Pons (tissue), 1 donor: ENCODE data around the gene MMRN1.

Experiments
- DNase-seq: peaks from one replicate; pipeline ENCODE4 v3.0.0-alpha.2; 2016; ENCODE audit warnings: low spot score

The MMRN1 gene

DNA sequence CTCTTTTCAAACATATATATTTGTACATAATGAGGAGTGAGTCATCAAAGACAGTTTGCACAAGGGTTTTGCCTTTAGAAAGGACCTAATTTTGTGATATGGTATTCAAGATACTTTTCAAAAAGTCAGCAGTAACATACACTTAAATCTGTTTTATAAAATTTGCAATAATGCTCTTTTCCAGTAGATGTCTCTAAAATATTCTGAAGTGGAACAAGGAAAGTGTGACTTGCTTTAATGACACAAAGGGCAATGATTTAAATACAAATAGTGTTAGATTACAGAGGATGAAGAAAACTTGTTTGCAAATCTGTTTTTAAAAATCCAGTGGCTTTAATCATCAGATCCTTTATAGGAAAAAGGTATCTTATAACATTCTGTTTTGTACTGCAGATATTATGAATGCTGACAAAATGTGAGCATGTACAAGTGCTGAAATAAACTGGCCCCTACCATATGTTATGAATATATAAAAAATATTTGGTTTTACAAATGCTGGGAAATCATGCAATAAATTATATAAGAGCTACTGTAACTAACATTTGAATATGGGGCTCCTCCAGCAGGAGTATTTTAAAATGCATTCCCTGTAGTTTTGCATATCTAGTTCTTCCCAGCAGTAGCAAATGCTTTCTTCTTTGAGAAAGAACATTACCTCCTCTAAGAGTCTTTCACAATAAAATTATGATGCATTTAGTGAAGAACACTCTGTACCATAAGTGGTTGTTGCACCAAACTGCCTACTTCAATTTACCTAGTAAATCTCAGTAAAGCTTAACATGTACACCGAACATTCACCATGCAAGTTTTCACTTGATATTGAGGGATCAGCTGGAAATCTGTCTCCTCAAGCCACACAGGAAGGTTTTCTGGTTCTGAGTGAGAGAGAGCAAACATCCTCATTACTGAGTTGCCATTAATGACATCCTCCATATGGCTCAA lies 20.2 kb downstream of the MMRN1 start:
- DNase-seq = no peak

DNA sequence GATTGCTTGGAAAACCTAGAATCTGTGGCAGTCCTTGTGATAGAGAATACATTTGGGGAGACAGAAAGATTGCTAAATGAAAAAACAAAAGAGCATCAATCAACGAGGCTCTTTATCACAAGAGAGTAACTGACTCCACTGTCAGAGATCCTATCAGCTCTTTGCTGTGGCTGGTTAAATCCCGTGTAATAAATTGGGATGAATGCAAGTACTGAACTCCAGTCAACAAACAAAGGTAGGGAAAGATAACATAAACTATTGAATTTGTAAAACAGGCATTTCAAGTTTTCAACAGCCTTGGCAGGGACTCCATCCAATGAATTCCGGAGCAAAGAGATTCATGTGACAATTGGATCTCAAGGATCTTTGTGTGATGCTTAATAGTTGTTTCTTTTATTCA lies 21.3 kb downstream of the MMRN1 start:
- no peak for DNase-seq

DNA sequence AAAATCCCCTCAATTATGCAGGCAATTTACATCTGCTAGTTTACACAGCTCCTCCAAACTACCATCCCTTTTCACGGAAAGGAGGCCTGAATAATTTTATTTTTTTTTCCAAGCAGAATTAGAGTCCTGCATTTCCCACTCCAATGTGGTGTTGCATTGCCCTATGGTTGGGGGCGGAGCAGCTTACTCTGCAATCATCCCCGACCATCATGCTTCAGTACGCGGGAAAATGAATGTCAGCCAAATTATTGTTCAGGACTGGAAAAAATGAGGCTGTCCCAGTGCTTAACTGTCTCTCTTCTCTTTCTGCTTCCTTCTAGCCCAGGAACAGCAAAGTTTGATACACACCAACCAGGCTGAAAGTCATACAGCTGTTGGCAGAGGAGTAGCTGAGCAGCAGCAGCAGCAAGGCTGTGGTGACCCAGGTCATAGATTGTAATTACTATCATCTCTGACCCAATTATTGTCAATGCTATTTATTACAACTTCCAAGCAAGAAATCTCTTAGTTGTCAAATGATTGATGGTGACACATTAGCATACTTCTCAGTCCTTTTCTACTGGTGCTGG lies 28.3 kb downstream of the MMRN1 start:
- no peak for DNase-seq

DNA sequence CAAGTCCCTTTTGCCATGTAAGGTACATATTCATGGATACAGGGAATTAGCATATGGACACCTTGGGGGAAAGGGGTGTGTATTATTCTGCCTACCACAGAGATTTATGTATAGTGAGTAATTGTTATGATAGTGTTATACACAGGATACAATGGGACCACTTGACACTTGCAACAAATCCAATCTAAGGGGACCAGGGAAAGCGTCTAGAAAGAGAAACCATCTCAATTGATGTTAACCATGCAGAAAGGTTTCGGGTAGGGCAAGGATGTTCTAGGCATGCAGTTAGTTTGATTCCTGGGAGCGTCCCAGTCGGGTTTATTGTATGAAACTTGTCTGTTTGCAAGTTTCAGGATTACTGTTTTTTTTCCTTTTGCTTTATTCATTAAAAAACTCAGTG lies 34.2 kb downstream of the MMRN1 start:
- no peak for DNase-seq

DNA sequence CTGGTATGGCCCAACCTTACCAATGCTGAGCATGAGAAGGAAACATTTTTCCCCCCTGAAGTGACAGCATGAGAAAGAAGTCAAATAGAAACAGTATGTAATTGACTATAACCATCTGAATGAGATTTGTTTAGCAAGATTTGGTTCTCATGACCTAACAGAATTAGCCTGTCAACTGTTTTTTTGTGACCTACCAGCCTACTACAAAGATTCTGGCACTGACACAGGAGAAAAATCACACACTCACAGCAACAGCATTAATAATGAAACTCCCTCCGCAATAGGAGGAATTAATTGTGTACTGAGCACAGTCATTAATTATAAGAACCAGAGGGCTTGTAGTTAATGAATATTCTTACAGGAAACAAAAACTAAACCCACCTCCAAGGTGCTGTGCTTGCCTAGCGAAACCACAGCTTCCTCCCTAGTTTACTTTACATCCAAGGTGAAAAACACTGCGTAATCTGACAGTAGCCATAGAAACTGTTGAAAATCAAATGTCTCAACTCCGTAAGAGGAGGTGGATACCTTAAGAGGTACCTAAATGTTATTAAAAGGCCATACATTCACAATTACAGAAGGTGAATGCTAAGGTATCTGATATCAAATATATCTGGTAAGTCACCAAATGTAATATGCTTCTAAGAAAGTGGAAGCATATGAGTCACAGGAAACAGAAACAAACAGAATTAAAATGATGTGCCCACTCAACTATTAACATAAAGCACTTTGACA lies 34.9 kb downstream of the MMRN1 start:
- DNase-seq = no peak

DNA sequence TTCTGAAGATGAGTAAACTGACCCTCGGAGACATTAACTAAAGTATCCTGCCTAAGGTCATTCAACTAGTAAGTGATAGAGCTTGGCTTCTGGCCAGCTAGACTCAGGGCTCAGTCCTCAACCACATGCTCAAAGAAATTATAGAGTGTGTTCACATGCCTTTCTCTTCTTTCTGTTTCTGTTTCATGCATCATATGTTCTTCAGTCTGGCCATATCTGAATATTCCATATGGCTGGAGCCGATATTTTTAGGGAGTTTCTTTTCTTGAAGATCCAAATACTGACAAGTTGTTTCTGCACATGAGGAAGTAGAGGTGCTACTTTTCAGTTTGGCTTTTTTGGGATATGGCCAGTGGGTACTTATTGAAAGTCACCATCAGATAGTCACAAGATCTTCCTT lies 44.9 kb downstream of the MMRN1 start:
- DNase-seq = peak; percentile 10

DNA sequence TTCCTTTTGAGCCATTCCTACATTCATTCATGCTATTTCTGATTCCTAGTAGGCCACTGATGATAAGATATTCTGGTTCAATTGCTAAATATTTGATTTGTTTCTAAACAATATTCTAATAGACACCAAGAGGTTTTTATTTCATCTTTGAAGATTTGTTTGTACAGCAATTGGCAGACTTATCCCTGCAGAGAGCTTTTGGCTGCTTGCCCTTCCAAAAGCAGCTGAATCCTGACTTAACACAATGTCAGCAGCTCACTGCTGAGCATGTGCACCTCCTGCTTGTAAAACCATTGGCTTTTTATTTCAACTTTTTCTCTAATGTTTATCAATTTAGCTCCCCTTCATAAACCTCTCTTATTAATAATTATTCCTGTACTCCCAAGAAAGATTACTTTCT lies 45.3 kb downstream of the MMRN1 start:
- DNase-seq = peak; percentile 27

DNA sequence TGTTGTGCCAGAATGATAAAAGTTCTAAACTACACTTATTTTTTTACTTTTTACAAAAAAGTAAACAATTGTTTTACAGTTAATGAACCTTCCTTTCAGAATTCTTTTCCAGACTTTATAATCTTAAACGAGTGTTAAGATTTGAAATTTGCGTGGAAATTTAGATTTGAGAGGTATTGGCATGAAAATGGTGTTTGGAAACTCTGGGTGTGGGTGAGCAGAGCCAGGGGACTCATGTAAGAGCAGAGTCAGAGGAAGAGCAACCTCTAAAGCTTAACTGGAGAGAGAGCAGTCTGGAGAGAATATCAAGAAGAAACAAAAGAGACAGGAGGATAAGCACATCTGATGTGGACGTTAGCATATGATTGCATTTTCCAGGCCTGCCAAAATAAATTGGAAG lies 48.2 kb downstream of the MMRN1 start:
- no peak for DNase-seq

DNA sequence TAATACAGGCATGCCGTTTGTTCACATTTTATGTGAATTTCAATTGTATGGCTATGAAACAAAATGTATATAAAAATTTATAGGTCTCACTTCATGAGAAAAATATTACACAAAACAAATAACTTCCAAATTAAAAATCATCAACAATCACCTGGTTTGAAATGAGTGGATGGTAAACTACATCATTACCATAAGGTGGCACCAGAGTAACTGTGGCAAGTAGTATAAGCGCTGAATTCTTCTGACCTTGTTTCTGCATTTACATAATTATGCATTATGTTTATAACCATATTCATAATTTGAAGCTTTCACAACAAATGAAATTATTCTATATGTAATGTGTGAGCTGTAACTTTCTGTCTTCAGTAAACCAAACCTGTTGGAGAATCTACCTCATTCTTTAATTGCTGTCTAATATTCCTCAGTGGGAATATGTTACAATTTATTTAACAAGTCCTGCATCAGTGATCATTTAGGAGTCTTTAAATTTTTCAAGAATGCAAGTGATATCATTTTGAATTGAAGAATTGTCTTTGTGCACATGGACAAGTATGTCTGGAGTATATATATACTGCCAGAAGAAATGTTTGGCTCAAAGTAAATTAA lies 55.2 kb downstream of the MMRN1 start:
- DNase-seq = no peak

DNA sequence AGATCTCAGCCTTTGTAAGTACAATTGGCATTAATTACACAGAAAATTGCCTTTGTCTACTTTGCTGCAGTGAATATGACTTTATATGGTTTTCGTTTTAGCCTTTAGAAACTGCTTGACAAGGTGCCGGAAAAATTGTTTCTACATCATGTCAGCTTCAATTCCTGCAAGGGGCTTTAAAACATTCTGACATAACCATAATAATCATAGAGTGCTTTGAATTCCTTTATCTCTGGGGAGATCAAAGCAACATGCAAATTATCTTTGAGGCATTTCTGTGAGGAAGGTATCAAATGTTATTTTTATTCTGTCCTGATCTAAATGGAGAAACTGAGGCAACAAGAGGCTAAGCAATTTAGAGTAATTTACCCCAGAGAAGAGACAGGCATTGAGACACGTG lies 57.8 kb downstream of the MMRN1 start:
- DNase-seq = no peak

DNA sequence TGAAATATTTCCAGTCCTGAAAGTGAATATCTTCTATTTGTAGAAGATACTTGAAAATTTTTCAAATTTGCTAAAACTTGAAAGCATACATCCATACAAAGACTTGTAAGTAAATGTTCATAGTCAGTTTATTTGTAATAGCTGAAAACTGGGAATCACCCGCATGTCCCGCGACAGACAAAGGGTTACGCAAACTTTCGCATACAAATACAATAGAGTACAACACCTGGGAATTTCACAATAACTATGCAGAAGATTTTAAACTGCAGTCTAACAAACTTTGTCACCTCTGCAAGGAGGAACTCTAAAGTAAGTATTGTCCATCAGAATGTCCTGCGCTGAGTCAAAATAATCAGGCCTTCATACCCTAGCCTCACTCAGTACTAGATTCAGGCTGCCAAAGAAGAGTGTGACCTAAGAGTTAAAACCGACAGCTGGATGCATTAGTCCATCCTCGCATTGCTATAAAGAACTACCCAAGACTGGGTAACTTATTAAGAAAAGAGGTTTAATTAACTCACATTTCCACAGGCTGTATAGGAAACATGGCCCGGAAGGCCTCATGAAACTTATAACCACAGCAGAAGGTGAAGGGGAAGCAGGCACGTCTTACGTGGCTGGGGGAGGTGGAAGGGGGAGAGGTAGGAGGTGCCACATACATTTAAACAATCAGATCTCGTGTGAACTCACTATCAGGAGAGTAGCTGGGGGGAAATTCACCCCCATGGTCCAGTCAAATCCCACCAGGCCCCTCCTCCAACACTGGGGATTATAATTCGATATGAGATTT lies 60.4 kb downstream of the MMRN1 start:
- no peak for DNase-seq

DNA sequence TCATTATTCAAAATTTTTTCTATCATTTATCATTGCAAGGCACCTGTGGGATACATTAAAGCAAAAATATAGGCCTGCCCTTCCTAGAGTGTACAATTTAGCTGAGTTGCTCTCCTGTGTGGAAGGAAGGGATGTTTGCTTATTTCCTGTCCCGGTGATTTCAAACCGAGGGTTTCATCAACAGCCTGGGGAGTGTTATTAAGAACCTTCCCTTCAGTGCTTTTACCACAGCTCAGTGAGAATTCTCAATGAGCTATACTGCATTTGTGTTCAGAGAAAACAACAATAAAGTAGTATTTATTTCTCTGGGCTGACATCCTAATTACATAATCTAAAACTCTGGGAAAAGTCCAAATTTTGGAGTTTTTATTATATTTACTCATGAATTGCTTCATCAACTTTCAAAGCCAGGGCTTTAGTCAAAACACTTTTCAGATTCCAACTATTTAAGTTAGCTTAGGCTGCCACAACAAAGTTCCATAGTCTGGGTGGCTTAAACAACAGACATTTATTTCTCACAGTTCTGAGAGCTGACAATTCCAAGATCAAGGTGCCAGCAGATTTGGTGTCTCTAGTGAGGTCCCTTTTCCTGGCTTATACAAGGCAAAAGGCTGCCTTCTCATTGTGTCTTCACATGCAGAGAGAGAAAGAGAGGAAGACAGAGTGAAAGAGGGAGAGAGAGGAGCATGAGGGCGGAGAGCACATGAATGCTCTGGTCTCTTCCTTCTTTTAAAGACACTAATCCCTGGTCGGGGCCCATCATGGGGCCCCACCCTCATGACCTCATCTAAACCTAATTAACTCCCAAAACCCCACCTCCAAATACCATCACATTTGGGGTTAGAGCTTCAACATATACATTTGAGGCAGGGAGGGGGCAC lies 62.6 kb downstream of the MMRN1 start:
- no peak for DNase-seq

DNA sequence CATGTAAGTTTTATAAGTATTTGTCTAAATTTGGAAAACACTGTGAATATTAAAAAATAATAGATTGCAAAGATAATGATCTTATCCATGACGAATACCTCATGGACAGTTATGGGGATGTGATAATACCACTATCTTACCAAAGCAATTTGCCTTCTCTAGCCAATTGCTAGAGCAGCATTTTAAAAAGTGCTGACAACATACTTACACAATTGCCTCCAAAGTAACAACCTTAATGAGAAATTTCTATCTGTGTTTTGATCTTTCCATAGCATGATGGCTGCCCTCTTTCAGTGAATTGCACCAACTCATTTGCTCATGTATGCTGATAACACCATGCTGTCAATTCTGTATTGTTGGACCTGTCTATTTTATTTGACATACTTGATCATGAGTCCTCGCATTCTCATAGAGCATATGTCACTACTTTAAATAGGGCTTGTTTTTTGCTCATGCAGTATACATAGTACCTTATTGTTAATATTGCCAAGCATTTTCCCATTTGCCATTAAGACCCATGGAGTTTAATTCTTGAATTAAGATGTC lies 87.2 kb downstream of the MMRN1 start:
- DNase-seq = no peak

DNA sequence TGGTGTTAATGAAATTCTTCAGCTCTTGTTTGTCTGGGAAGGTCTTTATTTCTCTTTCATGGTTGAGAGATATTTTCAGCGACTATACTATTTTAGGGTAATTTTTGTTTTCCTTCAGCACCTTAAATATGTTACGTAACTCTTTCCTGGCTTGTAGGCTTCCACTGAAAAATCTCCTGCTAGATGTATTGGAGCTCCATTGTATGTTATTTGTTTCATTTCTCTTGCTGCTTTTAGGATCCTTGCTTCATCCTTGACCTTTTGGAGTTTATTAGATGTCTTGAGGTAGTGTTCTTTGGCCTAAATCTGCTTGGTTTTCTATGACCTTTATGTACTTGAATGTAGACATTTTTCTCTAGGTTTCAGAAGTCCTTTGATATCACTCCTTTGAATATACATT lies 93.6 kb downstream of the MMRN1 start:
- no peak for DNase-seq

DNA sequence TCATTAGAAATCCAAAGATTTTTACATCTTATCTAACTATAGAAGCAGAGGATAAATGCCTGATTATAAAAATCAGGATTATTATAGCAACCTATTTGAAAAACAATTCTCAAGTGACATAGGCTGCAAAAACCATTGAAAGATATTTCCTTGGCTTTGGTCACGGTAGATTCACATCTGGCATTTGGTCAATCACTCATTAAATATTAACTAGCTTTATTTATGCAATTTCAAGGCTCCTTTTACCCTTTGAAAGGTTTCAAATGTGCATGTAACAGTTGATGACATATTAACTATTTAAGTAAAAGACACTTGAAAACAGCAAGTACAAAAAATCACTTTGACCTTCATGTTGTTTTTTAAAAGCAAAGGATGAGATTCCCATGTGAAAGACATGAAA lies 98.1 kb downstream of the MMRN1 start:
- DNase-seq = no peak

DNA sequence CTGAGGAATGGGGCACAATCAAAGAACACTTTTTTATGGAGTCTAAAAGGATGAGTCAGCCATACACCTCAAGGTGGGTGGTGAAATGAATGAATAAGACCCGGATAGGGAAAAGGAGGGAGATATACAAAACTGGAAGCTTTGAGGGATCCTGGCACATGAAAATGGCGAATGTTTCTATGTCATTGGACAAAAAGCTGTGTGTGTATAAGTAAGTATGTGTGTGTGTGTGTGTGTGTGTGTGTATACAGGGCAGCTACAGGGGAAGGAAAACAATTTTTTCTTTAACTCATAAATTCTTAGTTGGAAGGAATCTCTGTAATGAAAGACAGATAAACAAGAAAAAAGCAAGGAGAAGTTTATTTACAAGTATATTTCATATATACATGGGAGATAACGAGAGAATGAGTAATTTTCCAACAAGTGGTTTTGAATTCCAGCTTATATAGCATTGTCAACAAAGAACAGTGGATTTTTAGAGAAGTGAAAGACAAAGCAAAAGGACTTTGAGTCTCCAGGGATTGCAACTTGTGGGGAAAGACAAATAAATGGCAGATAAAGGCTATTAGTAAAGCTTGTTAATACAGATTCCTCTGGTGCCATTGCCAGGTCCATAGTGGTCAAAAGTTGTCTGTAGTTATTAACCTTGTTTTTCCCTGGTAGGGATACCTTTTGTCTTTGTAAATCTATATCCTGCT lies 99.7 kb downstream of the MMRN1 start:
- no peak for DNase-seq

DNA sequence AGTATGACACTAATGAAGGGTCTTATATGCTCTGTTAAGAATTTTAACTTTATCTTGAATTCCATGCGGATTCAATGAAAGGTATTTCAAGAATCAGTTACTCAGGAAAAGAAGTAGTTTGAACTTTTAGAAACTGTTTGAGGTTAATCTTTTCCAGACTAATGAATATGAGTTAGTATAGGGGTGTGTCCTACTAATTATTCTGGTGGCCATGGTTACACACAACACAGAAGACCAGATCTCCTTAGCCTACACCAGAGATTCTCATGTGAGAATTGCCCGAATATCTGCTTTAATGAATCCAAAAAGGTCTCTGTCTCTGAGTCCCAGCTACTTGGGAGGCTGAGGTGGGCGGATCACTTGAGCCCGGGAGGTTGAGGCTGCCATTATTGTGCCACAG lies 100.4 kb downstream of the MMRN1 start:
- no peak for DNase-seq

DNA sequence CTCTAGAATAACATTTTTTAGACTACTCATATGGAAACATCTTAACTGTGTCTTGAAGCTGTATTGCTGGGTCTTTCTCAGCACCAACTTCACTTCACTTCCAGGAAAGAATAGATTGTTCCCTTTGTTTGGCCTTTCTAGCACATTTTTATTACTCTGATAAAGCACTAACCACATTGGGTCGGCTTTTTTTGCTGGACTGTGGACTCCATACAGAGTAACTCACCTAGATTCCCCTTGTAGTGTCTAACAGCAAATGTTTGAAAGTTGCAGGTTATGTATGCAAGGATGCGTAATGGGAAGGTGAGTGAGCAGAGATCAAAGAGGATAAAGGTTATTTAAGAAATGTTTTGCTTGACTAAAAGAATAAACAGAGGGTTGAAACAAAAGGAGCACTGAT lies 101.2 kb downstream of the MMRN1 start:
- DNase-seq = no peak

DNA sequence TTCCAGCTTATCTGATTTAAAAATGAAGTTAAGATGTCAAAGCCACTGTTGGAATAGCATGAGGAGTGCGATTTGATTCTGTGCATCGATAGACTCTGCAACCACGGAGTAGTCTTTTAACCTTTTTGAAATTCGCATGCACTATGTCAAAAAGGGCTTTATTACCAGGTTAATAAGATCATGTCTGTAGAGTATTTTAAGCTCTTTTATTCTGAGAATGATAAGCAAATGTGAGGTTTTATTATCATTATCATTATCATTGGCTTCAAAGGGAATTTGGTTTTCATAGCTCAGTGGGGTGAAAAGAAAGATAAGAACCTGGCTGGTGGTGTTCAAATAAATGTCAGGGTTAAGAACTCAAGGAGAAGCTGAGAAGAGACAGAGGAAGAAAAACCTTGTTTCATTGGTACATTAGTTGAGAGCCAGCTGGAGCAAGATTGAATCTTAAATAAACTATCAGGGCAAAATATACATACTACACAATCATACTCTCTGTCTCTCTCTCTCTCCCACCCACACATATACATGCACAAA lies 102.6 kb downstream of the MMRN1 start:
- DNase-seq = no peak
